22Rv1 (cell line): ENCODE measurements around the gene C10orf71.

Experiments
- H3K27ac ChIP-seq: fragments of 450-650 bp; 2 replicates; pipeline ENCODE4 v1.5.1; 2017
- ZFX ChIP-seq: fragments of 450-650 bp; IDR thresholded peaks from 2 replicates; pipeline ENCODE4 v1.6.1; 2017; ENCODE audit warnings: antibody characterized with exemption, borderline replicate concordance
- TF ChIP-seq, protein P1 (sequence below): fragments of 450-650 bp; IDR thresholded peaks from 2 replicates; pipeline ENCODE4 v1.5.1; 2017; ENCODE audit warnings: mild to moderate bottlenecking

The C10orf71 gene

GRCh38 chr10:49257154-49257553, 41.8 kb upstream of the C10orf71 start:
- no peak for TF ChIP-seq ZFX
- TF ChIP-seq, protein P1, sequence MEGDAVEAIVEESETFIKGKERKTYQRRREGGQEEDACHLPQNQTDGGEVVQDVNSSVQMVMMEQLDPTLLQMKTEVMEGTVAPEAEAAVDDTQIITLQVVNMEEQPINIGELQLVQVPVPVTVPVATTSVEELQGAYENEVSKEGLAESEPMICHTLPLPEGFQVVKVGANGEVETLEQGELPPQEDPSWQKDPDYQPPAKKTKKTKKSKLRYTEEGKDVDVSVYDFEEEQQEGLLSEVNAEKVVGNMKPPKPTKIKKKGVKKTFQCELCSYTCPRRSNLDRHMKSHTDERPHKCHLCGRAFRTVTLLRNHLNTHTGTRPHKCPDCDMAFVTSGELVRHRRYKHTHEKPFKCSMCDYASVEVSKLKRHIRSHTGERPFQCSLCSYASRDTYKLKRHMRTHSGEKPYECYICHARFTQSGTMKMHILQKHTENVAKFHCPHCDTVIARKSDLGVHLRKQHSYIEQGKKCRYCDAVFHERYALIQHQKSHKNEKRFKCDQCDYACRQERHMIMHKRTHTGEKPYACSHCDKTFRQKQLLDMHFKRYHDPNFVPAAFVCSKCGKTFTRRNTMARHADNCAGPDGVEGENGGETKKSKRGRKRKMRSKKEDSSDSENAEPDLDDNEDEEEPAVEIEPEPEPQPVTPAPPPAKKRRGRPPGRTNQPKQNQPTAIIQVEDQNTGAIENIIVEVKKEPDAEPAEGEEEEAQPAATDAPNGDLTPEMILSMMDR: no peak

DNA sequence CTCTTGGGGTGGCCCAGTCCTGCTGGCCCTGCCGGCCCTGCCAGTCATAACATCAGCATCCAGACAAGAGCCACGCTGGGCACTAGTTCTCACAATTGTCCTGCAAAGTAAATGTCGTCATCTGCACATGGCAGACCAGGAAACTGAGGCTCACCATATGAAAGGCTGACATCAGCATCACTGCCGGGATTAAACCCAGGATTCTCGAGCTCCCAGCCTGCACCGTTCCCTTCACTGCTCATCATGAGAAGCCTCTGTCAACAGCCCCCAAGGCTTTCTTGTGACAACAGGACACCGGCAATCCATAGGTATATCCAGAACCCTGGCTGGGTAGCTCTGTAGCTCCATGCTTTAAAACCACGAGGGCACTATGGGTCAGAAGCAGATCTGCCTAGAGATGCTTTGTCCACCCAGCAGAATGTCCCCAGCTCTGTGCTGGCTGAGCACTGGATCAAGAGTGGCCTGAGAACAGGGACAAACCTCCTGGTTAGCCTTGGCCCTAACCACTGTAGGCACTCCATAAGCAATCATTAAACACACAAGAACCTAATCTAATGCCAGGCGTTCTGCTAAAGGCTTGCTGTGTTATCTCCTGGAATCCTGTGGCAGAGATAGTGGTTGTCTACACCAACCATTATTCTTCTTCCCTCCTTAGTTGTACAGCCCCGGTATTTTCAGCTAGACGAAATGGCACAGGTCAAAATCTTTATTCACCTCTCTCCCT, 41.2 kb upstream of the C10orf71 start:
- no peak overlapping the region for H3K27ac ChIP-seq
- no peak for TF ChIP-seq ZFX
- TF ChIP-seq, protein P1: no peak

More at GRCh38 chr10:49257154-49257553, 41.8 kb upstream of the C10orf71 start:
- H3K27ac ChIP-seq: no peak overlapping the region

- H3K27ac ChIP-seq: no peak overlapping the region
- no peak for TF ChIP-seq ZFX
- TF ChIP-seq, protein P1: no peak
Observed at GRCh38 chr10:49258350-49258683, 40.7 kb upstream of the C10orf71 start.

DNA sequence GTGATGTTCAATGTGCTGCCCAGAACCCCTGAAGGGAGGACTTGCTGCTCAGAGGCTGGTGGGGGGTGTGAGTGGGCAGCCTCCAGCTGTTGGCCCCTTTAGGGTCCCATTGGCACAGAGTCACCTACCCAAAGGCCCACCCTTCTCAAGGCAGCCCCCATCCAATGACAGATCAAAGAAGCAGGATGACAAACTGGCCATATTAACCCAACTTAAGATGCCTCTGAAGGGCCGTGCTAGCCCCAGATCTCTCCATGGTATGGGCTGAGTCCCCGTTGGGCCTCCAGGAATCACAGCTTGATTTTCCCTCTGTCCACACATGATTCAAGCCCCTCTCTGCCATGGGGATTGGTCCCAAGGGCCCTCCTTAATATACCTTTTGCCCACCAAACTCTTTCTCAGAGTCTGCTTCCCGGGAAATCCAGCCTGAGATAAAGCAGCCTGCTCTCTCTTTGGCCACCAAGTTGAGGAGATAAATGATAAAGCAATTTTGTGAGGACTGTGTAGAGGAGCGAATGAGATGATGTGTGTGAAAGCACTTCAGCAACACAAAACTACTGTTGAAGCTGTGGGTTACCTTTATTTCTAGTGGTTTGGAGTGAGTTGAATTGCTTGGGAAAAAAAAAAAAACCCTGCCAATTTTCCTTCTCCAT, 38.2 kb upstream of the C10orf71 start:
- TF ChIP-seq, protein P1: no peak
- no peak for TF ChIP-seq ZFX
- H3K27ac ChIP-seq: no peak overlapping the region

- TF ChIP-seq ZFX: no peak
- TF ChIP-seq, protein P1: no peak
- no peak overlapping the region for H3K27ac ChIP-seq
Observed at GRCh38 chr10:49263591-49263990, 35.4 kb upstream of the C10orf71 start.

- H3K27ac ChIP-seq: no peak overlapping the region
- TF ChIP-seq, protein P1: no peak
- TF ChIP-seq ZFX: no peak
Observed at GRCh38 chr10:49264177-49264677, 34.7 kb upstream of the C10orf71 start.

DNA sequence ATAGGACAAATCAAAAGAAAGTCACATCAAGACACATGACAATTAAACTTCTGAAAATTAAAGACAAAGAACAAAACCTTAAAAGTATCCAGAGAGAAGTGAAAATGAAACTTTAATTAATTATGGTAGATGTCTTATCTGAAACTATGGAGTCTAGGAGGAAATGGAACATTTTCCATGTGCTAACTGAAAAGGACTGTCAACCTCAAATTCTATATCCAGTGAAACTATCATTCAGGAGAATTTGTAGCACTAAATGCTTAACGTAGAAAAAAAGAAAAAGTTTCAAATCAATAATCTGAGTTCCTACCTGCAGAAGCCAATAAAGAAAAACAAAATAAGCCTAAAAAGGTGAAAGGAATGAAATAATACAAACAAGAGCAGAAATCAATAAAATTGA, 33.1 kb upstream of the C10orf71 start:
- TF ChIP-seq, protein P1: no peak
- no peak for TF ChIP-seq ZFX
- no peak overlapping the region for H3K27ac ChIP-seq
